ENCODE data around the gene VSIG4. TPM values are rescaled to one million over a fixed set of nuclear protein-coding genes. Genes with fewer than 3 reads are reported as not detected.

Gene VSIG4
- total and polyA plus RNA-seq, 2 experiments from 2014 or later, result 3.2 to 8.8 TPM

GRCh38 chrX:66020631-66021334 lies 19.1 kb downstream of the VSIG4 start:
- H2AFZ ChIP-seq, result no peak overlapping the region
- H3K4me3 ChIP-seq, result no peak overlapping the region
- no peak overlapping the region for H3K4me2 ChIP-seq
- H3K36me3 ChIP-seq (replicated peaks; ENCODE audit: insufficient read depth, low read depth), result no peaks in the 10 kb centered on the region
- no peaks in the 10 kb centered on the region for H3K27me3 ChIP-seq
- no peaks in the 10 kb centered on the region for H4K20me1 ChIP-seq (ENCODE audit: insufficient read depth, poor library complexity, severe bottlenecking)
- no peaks in the 10 kb centered on the region for H3K9me3 ChIP-seq (ENCODE audit: low read depth)
- no peaks in the 10 kb centered on the region for H3K9me2 ChIP-seq (replicated peaks; ENCODE audit: insufficient read depth)
- no peak overlapping the region for H3K27ac ChIP-seq
- peaks cover 3% of the 10 kb centered on the region for H3K4me1 ChIP-seq (ENCODE audit: insufficient read depth)
- TF ChIP-seq EZH2 (IDR thresholded peaks at IDR 0.05; ENCODE audit: borderline replicate concordance) (no peak), EZH2phosphoT487 (IDR thresholded peaks at IDR 0.05; ENCODE audit: low read depth, severe bottlenecking, unreplicated experiment) (no peak), CTCF (IDR thresholded peaks at IDR 0.05; ENCODE audit: poor library complexity) (no peak)
- DNase-seq (ENCODE audit: low spot score), result no peak
- WGBS (ENCODE audit: low lambda C conversion rate, missing lambda C conversion rate), result 75% methylated on average over 9 of the region's 10 CpGs
- H3K79me2 ChIP-seq, result no peaks in the 10 kb centered on the region

- no peak overlapping the region for H3K4me2 ChIP-seq
- H3K4me3 ChIP-seq, result no peak overlapping the region
- no peaks in the 10 kb centered on the region for H3K27me3 ChIP-seq
- H3K4me1 ChIP-seq (ENCODE audit: insufficient read depth), result peaks cover 3% of the 10 kb centered on the region
- no peaks in the 10 kb centered on the region for H4K20me1 ChIP-seq (ENCODE audit: insufficient read depth, poor library complexity, severe bottlenecking)
- no peaks in the 10 kb centered on the region for H3K9me2 ChIP-seq (replicated peaks; ENCODE audit: insufficient read depth)
- no peak overlapping the region for H2AFZ ChIP-seq
- TF ChIP-seq EZH2 (IDR thresholded peaks at IDR 0.05; ENCODE audit: borderline replicate concordance) (no peak), EZH2phosphoT487 (IDR thresholded peaks at IDR 0.05; ENCODE audit: low read depth, severe bottlenecking, unreplicated experiment) (no peak), CTCF (IDR thresholded peaks at IDR 0.05; ENCODE audit: poor library complexity) (no peak)
- no peaks in the 10 kb centered on the region for H3K36me3 ChIP-seq (replicated peaks; ENCODE audit: insufficient read depth, low read depth)
- DNase-seq (ENCODE audit: low spot score), result no peak
- 79% methylated on average over 2 of the region's 2 CpGs for WGBS (ENCODE audit: low lambda C conversion rate, missing lambda C conversion rate)
- H3K9me3 ChIP-seq (ENCODE audit: low read depth), result no peaks in the 10 kb centered on the region
- H3K27ac ChIP-seq, result no peak overlapping the region
- H3K79me2 ChIP-seq, result no peaks in the 10 kb centered on the region
These were observed 19.9 kb downstream of the VSIG4 start for GRCh38 chrX:66019974-66020373.

GRCh38 chrX:66019310-66019652 lies 20.6 kb downstream of the VSIG4 start:
- Histone ChIP-seq H3K4me2 (no peak overlapping the region), H3K4me3 (no peak overlapping the region), H3K4me1 (ENCODE audit: insufficient read depth) (peaks cover 3% of the 10 kb centered on the region), H3K36me3 (replicated peaks; ENCODE audit: insufficient read depth, low read depth) (no peaks in the 10 kb centered on the region), H3K27ac (no peak overlapping the region), H3K9me2 (replicated peaks; ENCODE audit: insufficient read depth) (no peaks in the 10 kb centered on the region), H3K9me3 (ENCODE audit: low read depth) (no peaks in the 10 kb centered on the region), H3K79me2 (no peaks in the 10 kb centered on the region), H2AFZ (no peak overlapping the region), H4K20me1 (ENCODE audit: insufficient read depth, poor library complexity, severe bottlenecking) (no peaks in the 10 kb centered on the region), H3K27me3 (no peaks in the 10 kb centered on the region)
- DNase-seq (ENCODE audit: low spot score), result no peak
- 63% methylated on average over 1 of the region's 1 CpG for WGBS (ENCODE audit: low lambda C conversion rate, missing lambda C conversion rate)
- no peak for TF ChIP-seq CTCF (IDR thresholded peaks at IDR 0.05; ENCODE audit: poor library complexity)
- no peak for TF ChIP-seq EZH2phosphoT487 (IDR thresholded peaks at IDR 0.05; ENCODE audit: low read depth, severe bottlenecking, unreplicated experiment)
- TF ChIP-seq EZH2 (IDR thresholded peaks at IDR 0.05; ENCODE audit: borderline replicate concordance), result no peak

Measured in hepatocyte (in vitro differentiated cells).